ENCODE data around the gene GPR108. TPM values are rescaled to one million over a fixed set of nuclear protein-coding genes. Genes with fewer than 3 reads are reported as not detected.

Gene GPR108
- total and polyA plus RNA-seq, 2 of the 13 experiments (the other 11 are each of a cell fraction or from before 2014, with no cell fraction given), result 36.4 to 63.0 TPM

DNA sequence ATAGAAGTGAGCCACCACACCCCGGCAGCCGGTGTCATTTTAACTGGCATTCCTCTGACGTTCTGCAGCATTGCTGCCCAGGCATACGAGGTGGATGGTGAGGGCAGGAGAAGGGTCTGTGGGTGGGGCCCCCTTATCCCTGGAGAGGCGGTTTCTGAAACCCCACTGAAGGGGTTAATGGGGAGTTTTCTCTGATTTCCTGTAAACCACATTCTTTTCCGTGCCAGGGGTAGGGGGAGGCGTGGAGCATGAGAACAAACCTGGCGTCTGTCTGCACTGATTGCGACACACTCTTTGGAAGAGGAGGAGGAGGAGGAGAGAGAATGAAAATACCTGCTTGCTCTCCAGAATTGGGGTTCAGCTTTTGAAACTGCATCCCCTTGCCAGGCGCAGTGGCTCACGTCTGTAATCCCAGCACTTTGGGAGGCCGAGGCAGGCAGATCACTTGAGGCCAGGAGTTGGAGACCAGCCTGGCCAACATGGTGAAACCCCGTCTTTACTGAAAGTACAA, 14.2 kb downstream of the GPR108 start (continued):
- TF ChIP-seq, protein P1, sequence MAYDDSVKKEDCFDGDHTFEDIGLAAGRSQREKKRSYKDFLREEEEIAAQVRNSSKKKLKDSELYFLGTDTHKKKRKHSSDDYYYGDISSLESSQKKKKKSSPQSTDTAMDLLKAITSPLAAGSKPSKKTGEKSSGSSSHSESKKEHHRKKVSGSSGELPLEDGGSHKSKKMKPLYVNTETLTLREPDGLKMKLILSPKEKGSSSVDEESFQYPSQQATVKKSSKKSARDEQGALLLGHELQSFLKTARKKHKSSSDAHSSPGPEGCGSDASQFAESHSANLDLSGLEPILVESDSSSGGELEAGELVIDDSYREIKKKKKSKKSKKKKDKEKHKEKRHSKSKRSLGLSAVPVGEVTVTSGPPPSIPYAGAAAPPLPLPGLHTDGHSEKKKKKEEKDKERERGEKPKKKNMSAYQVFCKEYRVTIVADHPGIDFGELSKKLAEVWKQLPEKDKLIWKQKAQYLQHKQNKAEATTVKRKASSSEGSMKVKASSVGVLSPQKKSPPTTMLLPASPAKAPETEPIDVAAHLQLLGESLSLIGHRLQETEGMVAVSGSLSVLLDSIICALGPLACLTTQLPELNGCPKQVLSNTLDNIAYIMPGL (CRISPR knock-in tag; IDR thresholded peaks at IDR 0.05; ENCODE audit: borderline replicate concordance in 1 of 2, low read depth in 1 of 2), result peak in 1 of 2 experiments; percentile 77; a peak in 2 of 4 replicates
- TF ChIP-seq JUNB (CRISPR knock-in tag; IDR thresholded peaks at IDR 0.05; ENCODE audit: borderline replicate concordance), result no peak
- TF ChIP-seq NONO (IDR thresholded peaks at IDR 0.05), result no peak
- 0 out of 2 replicates have a peak, but pooled peaks have one; percentile 31 for TF ChIP-seq NONO (CRISPR knock-in tag; conservative IDR thresholded peaks at IDR 0.05)
- peak; percentile 63 for TF ChIP-seq NFIC (IDR thresholded peaks at IDR 0.05; ENCODE audit: low read length)
- TF ChIP-seq, protein P2, sequence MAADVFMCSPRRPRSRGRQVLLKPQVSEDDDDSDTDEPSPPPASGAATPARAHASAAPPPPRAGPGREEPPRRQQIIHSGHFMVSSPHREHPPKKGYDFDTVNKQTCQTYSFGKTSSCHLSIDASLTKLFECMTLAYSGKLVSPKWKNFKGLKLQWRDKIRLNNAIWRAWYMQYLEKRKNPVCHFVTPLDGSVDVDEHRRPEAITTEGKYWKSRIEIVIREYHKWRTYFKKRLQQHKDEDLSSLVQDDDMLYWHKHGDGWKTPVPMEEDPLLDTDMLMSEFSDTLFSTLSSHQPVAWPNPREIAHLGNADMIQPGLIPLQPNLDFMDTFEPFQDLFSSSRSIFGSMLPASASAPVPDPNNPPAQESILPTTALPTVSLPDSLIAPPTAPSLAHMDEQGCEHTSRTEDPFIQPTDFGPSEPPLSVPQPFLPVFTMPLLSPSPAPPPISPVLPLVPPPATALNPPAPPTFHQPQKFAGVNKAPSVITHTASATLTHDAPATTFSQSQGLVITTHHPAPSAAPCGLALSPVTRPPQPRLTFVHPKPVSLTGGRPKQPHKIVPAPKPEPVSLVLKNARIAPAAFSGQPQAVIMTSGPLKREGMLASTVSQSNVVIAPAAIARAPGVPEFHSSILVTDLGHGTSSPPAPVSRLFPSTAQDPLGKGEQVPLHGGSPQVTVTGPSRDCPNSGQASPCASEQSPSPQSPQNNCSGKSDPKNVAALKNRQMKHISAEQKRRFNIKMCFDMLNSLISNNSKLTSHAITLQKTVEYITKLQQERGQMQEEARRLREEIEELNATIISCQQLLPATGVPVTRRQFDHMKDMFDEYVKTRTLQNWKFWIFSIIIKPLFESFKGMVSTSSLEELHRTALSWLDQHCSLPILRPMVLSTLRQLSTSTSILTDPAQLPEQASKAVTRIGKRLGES (CRISPR knock-in tag; IDR thresholded peaks at IDR 0.05; ENCODE audit: borderline replicate concordance), result no peak
- no peak; the same call in 1 of the 2 replicates for TF ChIP-seq ETV6 (CRISPR knock-in tag; conservative IDR thresholded peaks at IDR 0.05)
- TF ChIP-seq MLLT10 (CRISPR knock-in tag; IDR thresholded peaks at IDR 0.05), result no peak
- TF ChIP-seq SRY (CRISPR knock-in tag; IDR thresholded peaks at IDR 0.05), result no peak
- no peak for TF ChIP-seq U2AF1 (optimal IDR thresholded peaks at IDR 0.05; ENCODE audit: low read depth, low read length)
- 0 out of 2 replicates have a peak, but pooled peaks have one; percentile 51 for TF ChIP-seq ZNF510 (CRISPR knock-in tag; IDR thresholded peaks at IDR 0.05; ENCODE audit: low read depth)
- no peak for TF ChIP-seq KAT2B (IDR thresholded peaks at IDR 0.05; ENCODE audit: borderline replicate concordance, low read depth, low read length)
- TF ChIP-seq PRDM15 (CRISPR knock-in tag; IDR thresholded peaks at IDR 0.05), result no peak
- no peak for TF ChIP-seq REL (CRISPR knock-in tag; conservative IDR thresholded peaks at IDR 0.05)
- TF ChIP-seq ZNF343 (CRISPR knock-in tag; IDR thresholded peaks at IDR 0.05), result no peak
- TF ChIP-seq TCF7 (IDR thresholded peaks at IDR 0.05; ENCODE audit: low read depth), result no peak; the same call in 1 of the 2 replicates
- peak; percentile 69; the same call in 1 of the 2 replicates for TF ChIP-seq SIN3A (IDR thresholded peaks at IDR 0.05; ENCODE audit: borderline replicate concordance, low read depth, low read length)
- TF ChIP-seq, protein P3, sequence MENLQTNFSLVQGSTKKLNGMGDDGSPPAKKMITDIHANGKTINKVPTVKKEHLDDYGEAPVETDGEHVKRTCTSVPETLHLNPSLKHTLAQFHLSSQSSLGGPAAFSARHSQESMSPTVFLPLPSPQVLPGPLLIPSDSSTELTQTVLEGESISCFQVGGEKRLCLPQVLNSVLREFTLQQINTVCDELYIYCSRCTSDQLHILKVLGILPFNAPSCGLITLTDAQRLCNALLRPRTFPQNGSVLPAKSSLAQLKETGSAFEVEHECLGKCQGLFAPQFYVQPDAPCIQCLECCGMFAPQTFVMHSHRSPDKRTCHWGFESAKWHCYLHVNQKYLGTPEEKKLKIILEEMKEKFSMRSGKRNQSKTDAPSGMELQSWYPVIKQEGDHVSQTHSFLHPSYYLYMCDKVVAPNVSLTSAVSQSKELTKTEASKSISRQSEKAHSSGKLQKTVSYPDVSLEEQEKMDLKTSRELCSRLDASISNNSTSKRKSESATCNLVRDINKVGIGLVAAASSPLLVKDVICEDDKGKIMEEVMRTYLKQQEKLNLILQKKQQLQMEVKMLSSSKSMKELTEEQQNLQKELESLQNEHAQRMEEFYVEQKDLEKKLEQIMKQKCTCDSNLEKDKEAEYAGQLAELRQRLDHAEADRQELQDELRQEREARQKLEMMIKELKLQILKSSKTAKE (CRISPR knock-in tag; IDR thresholded peaks at IDR 0.05; ENCODE audit: borderline replicate concordance), result peak; percentile 82; the same call in 1 of the 2 replicates
- TF ChIP-seq GTF3A (CRISPR knock-in tag; conservative IDR thresholded peaks at IDR 0.05), result no peak
